ENCODE measurements around the gene DCPS. TPM values are rescaled to one million over a fixed set of nuclear protein-coding genes. Genes with fewer than 3 reads are reported as not detected.

The DCPS gene
- polyA plus RNA-seq, 1 of the 3 experiments (the other 2 are of a cell fraction), result 48.1 TPM

Small RNA genes lying within 50 kb of the gene (small RNA-seq; reads per million reads assigned to genes)
- gene AP001318.3, result 0 reads per million in 7 experiments

Other genes with a start within 250 kb of the DCPS start
- 3.7 and 4.2 TPM in 2 replicates for gene CDON, start 241.2 kb upstream of the DCPS start, polyA plus RNA-seq (2012; rRNA removed)
- 18.0 and 24.0 TPM in 2 replicates for gene RPUSD4, start 92.4 kb upstream of the DCPS start, polyA plus RNA-seq (2012; rRNA removed)
- gene FAM118B, start 92.3 kb upstream of the DCPS start, polyA plus RNA-seq (2012; rRNA removed), result 19.5 and 27.8 TPM in 2 replicates
- 129 and 158 TPM in 2 replicates for gene SRPRA, start 35.2 kb upstream of the DCPS start, polyA plus RNA-seq (2012; rRNA removed)
- 35.2 and 41.3 TPM in 2 replicates for gene FOXRED1, start 34.9 kb upstream of the DCPS start, polyA plus RNA-seq (2012; rRNA removed)
- gene TIRAP, start 21.0 kb upstream of the DCPS start, polyA plus RNA-seq (2012; rRNA removed), result 5.5 and 6.2 TPM in 2 replicates
- gene ST3GAL4, start 51.6 kb downstream of the DCPS start, polyA plus RNA-seq (2012; rRNA removed), result 27.1 and 32.0 TPM in 2 replicates

All from SK-N-SH (cell line).